Colon (tissue), 2 donors: ENCODE results near the gene KCNQ1.

ENCODE experiments used
- FAIRE-seq: peaks from 2 replicates; lab custom pipeline; 2012; peaks lifted over from hg19 to GRCh38; lab: Jason Lieb, UNC
- donor health status: control.
- donor health status: control.

Gene KCNQ1

DNA sequence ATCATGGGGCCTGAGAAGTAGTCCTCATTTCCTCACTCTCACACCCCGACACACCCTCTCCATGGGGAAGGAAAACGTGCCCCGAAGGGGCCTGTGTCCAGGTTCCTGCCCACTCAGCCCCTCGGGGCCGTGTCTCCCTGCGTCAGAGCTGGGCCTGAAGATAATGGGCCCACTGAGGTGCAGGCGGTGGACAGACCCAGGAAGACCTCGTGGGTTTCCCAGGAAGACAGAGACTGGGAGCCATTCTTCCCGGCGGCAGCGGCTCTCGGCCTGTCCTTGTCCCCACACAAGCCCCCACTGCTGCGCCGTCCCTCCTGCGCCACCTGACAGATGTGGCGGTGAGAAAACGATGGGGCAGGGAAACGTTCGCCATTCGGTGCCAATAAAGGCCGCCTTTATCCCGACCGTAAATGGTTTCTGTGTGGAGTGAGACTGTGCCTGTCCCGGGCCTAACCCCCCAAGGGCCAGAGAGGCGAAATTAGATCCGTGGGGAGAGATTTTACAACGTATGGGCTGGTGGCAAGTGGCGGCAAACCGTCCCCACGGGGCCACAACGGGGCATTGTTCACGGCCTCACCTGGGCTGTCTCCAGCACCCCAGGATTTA is 351.8 kb downstream of the KCNQ1 start:
- FAIRE-seq, result no peak

DNA sequence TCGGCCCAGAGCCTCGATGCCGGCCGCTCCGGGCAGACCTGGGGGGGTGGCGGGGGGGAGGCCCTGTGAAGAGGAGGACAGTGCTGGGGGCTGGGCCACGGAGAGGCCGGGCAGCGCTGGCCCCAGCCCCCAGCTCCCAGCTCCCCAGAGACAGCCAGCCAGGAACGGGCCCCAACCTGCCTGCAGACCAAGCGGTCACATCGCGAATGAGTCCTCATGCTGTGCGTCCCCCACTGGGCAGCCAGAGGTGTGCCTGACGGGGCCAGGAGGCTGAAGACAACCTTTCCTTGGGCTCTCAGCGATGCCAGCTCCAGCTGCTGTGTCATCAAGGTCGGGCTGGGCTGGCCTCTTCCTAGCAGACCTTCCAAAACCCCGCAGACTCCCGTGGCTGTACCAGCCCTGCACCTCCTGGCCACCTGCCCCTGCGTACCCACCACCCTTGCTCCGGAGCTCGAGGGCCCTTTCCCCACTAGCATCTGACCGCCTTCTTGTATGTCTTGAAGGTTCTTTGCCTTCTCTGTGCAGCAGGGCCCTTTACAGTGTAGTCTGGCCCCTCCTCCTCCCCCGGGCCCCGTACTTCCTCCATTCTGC is 352.4 kb downstream of the KCNQ1 start:
- no peak for FAIRE-seq

DNA sequence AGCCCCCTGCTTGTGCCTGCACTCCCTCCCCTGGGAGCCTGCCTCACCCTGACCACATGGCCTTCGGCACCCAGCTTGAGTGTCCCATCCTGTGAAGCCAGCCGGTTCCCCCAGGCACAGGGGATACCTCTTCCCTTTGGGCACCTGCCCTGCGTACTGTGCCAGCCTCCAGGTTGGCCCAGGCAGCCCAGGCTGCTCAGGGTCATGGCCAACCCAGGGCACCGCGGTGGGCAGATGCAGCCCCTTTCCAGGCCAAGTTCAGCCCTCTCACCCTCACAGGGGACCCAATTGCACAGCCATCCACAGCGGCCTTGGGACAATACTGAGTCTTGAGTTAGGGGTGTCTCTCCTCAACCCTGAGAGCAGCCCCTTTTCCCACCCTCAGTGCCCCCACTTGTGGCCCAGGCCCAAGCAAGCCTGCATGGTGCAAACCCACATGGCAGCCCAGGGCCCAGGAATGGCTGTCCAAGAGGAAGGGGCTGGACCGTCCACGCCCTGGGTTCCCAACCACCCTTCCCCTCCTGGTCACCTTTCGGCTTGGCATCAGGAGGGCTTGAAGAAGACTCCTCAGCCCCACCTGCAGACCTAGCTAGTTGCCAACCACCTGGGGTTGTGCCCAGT is 353.0 kb downstream of the KCNQ1 start:
- no peak for FAIRE-seq

DNA sequence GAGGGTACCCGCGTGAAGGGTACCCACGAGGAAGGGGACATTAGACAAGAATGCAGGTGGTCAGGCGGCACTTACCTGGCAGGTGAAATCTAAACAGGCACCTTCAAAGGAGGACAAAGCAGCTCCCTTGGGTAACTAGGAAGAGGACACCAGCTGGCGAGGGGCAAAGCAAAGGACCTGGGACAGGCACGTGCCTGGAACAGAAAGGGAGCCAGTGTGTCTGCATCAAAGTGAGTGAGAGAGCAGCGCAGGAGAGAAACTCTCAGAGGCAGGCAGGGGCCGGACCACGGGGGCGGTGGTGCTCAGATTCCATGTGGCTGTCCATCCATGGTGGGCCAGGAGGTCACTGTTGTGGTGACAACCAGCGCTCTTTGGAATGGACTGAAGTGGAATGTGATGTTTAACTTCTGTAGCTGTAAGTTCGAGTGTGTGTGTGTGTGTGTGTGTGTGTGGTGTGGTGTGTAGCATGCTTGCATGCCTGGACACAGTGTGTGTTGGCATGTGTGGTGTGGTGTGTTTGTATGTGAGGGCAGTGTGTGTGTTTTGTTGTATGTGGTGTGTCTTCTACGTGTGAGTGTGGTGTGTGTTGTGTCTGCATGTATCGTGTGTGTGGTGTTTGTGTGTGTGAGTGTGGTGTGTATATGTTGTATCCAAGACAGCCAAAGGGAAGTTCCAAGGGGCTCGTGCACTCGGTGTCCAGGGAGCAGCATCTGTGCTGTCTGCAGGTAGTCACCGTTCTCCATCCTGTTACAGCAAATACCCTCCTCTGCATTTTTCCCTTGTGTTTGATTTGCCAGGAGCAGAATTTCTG is 354.3 kb downstream of the KCNQ1 start:
- no peak for FAIRE-seq

DNA sequence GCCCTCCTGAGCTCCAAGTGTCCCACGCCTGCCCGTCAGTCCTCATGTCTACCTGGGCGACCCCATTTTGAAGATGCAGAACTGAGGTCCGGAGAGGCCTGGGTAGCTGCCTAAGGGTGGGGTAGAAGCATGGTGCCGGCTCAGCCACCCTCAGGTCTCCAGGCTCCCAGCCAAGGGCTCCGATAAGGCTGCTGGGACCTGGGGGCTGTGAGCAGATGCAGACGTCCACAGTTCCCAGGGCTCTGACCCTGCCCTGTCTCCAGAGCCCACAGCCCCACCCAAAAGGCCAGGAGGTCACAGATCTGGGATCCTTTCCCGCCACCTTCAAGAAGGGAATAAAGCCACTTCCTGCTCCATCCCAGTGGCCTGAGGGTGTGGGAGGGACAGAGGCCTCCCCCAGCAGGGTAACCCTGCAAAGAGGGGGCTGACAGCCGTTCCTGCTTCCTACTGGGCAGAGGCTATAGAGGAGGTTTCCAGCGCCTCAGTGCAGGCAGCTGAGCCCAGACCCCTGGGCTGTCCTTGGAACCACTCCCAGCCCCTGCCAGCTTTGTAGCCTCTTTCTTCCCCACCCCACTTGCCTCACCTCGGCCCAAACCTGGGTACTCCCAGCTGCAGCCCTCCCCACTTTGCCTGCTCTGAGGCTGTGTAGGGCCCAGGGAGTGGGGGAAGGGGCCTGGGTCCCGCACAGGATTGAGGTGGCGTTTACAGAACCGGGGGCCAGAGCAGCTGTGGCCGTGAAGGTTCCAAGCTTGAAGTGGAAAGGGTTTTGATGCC is 355.3 kb downstream of the KCNQ1 start:
- no peak for FAIRE-seq

DNA sequence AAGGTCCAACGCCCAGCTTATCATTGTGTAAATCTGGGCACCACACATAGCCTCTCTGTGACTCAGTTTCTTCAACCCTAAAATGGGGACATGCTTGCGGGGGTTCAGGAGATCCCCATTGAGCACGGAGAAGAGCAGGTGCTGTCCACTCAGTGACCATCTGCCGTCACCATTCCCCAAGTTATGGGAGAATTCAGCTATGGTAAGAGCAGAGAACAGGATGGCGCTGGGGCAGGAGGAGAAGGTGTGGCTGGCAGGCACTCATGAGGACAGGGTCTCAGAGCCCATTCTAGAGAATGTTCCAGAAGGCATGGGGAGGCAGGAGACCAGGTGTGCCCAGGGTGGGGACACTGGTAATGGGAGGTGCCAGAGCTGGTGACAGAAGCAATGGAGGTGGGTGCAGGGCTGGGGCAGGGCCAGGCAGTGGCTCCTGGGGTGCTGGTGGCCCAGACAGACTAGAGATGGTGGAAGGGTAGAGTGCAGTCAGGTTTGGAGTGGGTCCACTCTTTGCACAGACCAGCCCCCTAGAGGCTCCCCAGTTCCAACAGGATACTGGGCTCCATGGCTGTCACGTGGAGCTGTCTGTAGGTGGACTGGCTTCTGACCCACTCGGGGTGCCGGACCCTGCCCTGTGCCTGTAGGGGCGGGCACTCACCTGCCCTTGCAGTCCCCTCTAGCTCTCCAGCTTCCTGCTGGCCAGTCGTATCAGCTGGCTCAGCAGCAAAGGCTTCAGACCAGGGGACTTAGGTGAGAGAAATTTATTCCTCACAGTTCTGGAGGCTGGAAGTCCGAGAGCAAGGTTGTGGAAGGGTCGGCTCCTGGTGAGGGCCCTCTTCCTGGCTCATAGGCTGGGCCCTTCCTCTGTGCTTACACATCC is 356.1 kb downstream of the KCNQ1 start:
- no peak for FAIRE-seq

DNA sequence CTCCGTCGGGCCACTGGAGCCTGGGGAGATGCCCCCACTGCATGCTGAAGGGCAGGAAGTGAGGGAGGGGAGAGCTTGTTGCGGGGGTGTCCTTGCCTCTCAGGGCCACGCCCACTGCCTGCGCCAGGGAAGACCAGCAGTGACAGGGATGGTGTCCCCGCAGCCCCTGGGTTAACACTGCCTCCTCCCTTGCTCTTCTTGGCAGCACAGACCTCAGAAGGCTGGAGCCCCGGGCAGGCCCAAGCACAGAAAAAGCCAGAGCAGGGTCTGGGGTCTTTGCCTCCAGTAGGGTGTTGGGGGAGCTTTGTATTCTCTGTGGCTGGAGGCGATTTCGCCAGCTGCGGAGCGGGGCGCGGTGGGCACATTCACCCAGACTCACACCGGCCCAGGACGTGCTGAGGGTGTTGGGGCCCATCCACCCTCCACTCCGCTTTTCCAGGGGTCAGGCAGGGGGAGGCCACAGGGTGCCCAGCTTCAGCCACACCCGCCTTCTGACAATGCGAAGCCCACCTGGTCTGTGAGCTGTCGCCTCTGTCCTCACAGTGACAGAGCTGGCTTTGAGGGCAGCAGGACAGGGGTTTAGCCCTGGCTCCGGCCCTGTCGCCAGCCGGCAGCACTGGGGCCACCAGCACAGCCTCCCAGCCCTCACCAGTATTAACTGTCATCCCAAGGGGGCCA is 357.0 kb downstream of the KCNQ1 start:
- FAIRE-seq, result no peak

DNA sequence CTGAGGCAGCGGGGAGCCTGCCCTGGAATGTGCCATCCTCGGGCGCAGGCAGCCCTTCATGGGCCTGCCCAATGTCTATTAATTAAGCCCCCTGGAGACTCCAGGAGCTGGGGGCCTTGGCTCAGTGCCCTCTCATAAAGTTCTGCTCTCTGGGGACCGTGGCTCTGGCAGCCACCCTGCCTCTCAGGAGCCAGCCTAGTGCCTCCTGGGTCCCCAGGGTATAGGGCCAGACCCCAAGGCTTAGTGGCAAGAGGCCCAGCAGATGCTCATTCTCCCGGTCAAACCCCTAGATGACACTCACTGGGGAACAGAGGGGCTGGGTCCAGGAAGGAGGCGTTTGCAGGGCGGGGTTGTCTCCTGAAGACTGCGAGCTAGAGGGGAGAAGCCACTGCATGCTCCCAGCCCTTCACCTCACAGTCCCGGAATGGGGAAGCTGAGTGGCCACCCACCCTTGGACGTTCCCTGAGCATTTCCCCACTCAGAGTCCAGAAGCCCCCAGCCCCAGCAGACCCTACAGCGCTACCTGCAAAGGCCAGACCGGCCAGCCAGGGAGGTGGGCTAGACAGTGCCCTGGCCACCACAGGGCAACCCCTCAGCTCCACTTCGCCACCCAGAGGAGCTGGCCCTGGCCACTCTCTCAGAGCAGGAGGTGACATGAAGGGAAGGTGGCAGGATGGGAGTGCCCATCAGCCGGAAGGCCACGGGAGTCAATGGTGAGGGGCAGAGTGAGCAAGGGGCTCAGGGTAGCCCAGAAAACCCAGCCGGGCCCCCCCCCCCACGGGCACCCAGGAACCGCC is 357.8 kb downstream of the KCNQ1 start:
- FAIRE-seq, result no peak

DNA sequence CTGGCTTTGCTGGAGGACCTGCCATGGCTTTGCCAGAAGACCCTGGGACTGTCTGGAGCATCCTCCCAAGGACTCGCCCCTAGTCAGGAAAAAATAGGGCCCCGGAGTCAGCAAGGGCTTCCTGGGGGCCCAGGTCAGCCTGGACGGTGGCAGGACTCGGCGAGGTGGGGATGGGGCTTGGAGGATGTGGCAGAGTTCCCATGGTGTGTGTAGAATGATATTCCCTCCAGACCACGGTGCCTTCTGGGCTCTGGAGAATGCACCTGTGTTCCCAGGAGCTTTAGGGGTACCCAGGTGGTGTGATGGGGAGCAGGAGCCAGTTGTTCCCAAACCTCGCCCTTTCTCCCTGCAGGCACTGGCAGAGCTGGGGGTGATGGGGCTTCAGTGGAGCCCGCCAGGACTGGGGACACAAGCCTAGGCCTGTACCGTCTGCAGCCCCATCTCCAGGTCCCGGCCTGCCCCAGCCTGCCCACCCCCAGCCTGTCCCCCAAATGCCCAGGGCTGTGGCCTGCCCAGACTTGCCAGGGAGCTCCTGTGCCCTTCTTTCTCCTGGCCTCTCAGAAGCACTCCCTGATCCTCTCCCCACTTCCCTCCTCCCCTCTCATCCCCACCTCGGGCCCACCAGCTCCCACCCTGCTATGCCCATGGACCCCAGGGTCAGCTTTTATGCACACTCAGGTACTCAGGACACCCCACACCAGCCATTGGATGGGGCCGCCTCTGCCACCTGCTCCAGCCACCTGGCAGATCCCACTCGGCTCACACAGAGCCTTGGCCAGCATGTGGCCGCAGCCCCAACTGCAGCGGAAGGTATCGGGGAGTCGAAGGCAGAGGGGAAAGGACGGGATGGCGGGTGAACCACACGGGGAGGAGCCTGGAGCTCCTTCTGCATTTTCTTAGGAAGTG is 358.6 kb downstream of the KCNQ1 start:
- no peak for FAIRE-seq

DNA sequence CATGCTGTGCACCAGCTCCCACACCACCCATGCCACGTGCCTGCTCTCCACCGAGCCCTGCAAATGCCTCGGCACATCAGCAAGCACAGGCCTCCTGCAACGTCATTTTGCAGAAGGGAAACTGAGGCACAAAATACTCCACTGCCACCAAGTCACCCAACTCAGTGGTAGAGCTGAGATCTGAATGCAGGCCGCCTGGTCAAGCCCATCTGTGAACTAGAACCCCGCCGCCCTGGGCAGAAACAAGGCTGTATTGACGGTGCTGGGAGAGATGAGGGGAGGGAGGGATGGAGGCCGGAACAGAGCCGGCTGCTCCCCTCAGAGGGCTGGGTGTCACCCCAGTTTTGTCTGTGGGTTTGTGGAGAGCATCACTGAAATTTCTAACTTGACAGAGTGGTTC is 359.4 kb downstream of the KCNQ1 start:
- FAIRE-seq, result no peak

DNA sequence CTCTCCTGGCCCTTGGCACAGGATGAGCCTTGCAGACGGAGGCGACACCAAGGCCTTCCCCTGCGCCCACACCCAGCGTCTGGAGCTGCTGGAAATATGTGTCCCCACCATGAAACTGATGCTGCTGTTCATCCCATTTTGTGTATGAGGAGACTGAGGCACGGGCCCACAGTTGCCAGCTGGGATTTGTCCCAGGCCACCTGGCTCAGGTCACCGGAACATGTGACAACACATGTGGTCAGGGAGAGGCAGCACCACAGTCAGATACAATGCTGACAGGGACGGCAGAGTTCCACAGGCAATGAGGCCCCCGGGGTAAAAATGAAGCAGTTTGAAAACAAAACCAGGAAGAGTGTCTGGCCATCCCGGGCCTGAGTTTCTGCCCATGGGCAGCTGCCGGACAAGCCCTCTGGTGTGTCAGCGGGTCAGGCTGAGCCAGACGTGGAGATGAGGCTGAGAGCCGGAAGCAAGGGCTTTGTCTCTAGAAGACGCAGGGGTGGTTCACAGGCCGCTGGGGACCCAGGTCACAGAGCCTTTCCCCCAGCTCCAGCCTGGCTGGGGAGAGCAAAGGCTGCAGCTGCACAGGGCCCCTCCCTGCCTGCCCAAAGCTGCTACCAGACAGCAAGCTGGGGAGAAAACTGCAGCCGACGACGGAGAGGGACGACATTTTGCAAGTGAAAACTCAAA is 360.0 kb downstream of the KCNQ1 start:
- FAIRE-seq, result no peak

DNA sequence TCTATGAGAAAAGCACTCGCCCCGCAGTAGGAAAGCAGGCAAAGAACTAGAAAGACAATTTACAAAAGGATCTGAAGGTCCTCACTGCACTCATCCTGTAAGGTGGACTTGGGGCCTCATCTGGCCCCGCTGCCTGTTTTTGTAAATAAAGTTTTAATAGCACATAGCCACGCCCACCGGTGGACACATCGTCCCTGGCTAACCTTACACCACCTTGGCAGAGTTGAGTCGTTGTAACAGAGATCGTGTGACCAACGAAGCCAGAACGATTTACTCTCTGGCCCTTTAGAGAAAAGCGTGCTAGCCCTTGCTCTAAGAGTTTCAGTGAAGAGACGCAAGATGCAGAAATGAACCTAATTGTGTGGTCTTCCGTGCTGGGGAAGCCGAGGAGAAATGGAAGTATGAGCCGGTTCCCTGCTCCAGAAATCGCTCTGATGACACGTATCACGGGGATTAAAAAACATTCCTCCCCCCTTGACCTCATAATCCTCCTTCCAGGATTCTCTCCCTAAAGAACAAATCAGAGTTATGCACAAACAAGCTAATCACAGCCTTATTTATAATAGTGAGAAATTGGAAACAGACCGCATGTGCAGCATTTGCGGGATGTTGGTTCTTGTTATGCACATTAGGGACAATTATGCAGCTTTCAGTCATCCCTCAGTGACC is 360.7 kb downstream of the KCNQ1 start:
- FAIRE-seq, result no peak

DNA sequence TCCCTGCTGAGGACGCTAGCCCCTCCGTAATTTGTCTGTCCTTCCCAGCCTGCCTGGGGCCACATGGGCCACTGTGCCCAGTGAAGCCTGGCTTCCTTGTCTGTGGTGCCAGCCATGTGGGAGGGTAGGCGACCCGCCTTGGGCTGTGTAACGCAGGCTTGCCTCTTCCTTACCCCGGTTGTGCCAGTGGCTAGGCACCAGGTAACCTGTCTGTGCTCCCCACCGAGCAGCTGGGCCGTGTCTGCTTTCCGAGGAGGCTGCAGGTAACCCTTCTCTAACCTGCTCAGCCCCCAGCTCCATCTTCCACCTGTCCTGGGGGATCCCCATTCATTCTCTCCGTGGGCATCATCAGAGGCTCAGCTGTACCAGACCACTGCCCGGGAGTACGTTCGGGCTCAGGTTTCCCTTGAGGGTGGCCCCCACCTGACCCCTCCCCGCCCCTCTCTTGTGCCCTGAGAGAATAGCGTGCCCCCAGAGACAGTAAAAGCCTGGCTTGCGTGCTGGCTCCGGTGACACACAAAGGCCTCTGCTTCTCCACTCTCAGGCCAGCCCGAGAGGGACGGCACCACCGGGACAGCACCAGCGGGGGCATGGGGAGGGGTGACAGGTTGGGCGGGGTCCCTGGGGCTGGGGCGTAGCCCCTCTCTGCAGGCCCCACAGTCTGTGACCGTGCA is 361.7 kb downstream of the KCNQ1 start:
- no peak for FAIRE-seq

DNA sequence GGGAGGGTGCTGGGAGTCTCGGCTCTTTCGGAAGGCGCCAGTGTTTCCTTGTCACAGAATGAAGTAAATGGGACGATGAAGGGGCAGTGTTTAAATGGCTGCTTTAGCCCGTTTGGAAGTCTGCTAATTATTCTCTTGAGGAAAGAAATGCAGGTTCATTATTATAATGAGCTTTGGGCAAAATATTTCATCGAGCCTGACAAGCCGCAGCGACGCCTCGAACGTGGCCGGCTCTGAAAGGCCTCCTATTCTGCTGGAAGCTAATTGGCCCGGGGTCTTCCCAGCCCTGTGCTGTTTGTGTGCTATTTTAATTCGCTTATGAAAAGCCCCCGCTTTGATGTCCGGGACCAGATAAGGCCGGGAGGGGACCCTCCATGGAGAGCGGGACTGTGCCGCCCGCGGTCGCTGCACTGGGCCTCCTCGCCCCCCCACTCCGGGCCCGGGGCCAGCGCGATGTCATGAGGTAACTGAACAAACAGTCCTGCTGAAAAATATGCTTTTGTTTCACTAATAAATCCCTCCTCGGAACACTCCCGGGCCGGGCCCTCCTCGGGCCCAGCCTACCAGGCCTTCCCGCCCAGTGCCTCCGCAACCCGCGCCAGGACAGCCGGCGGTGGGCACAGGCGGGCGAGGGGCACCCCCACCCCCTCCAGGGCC is 362.3 kb downstream of the KCNQ1 start:
- FAIRE-seq, result no peak

DNA sequence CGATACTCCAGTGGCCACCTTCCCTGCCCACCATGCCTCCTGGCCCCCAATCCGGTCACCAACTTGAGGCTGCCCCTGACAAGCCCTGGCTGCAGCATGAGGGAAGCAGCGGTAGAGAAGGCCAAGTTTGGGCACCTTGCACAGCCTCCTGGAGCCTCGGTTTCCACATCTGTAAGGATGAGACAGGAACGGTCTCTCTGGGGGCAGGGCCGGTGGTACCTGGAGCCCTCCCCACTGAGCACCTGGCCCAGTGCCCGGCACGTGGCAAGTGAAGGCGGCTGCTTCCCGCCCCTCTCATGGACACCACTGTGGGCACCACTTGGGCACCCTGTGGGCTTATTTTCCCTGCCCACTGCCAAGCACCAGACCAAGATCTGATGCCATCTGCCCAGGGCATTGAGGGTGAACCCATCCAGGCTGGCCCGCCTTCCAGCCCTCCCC is 363.0 kb downstream of the KCNQ1 start:
- FAIRE-seq, result no peak
